Osteoblast (primary cell): ENCODE measurements around the gene SHCBP1L. TPM values are rescaled to one million over a fixed set of nuclear protein-coding genes. Genes with fewer than 3 reads are reported as not detected.

ENCODE experiments used
- DNase-seq: peaks from one replicate; pipeline ENCODE4 v3.0.0; 2011; ENCODE audit warnings: low spot score, mixed read lengths; ENCODE audit not compliant: insufficient read length; ENCODE audit errors: missing footprints
- H2AFZ ChIP-seq: 2 replicates; pipeline ENCODE4 v1.6.0; 2011; ENCODE audit warnings: mild to moderate bottlenecking, low read length
- H3K27ac ChIP-seq: 2 replicates; pipeline ENCODE4 v1.5.1; 2011; ENCODE audit warnings: mild to moderate bottlenecking, low read depth, low read length, moderate library complexity
- H3K27me3 ChIP-seq: 2 replicates; pipeline ENCODE4 v1.6.0; 2012; ENCODE audit warnings: mild to moderate bottlenecking, control low read depth, inconsistent platforms, low read length, moderate library complexity; ENCODE audit not compliant: insufficient read depth
- H3K36me3 ChIP-seq: 2 replicates; pipeline ENCODE4 v1.5.1; 2011; ENCODE audit warnings: mild to moderate bottlenecking, low read length, control low read depth, moderate library complexity; ENCODE audit not compliant: insufficient read depth
- H3K4me1 ChIP-seq: 2 replicates; pipeline ENCODE4 v1.5.1; 2011; ENCODE audit warnings: mild to moderate bottlenecking, low read length, control low read depth, moderate library complexity; ENCODE audit not compliant: insufficient read depth
- H3K4me2 ChIP-seq: 2 replicates; pipeline ENCODE4 v1.6.0; 2011; ENCODE audit warnings: mild to moderate bottlenecking, low read length; ENCODE audit not compliant: insufficient read depth
- H3K4me3 ChIP-seq: fragments of 200-600 bp; sonication (generic); 3 replicates; pipeline ENCODE4 v1.5.1; 2012; ENCODE audit warnings: mild to moderate bottlenecking, low read length, inconsistent platforms; ENCODE audit not compliant: insufficient read depth
- H3K79me2 ChIP-seq: 2 replicates; pipeline ENCODE4 v1.6.0; 2012; ENCODE audit warnings: mild to moderate bottlenecking, low read length, control low read depth, inconsistent platforms; ENCODE audit not compliant: insufficient read depth
- H3K9me3 ChIP-seq: 2 replicates; pipeline ENCODE4 v1.5.1; 2011; ENCODE audit warnings: low read depth, low read length, control low read depth
- H4K20me1 ChIP-seq: 2 replicates; pipeline ENCODE4 v1.6.0; 2012; ENCODE audit warnings: mild to moderate bottlenecking, low read length, control low read depth; ENCODE audit not compliant: insufficient read depth
- CTCF ChIP-seq: IDR thresholded peaks from 2 replicates; pipeline ENCODE4 v1.5.1; 2011; ENCODE audit warnings: mild to moderate bottlenecking, low read depth, low read length, moderate library complexity; ENCODE audit errors: extremely low read depth
- total RNA-seq: library from RNA; depleted of rRNA; stranded (reverse); fragments of >200 nt; gene quantifications from 2 replicates; pipeline ENCODE4 v1.2.3, GENCODE V29; 2012

SHCBP1L gene
- total RNA-seq, 1 donor = not detected

- Histone ChIP-seq H3K4me2 (no peak overlapping the region), H3K79me2 (no peaks in the 10 kb centered on the region), H3K36me3 (peaks cover 28% of the 10 kb centered on the region), H4K20me1 (no peaks in the 10 kb centered on the region), H3K27me3 (no peaks in the 10 kb centered on the region), H3K27ac (no peak overlapping the region), H2AFZ (no peak overlapping the region), H3K4me3 (no peak overlapping the region), H3K4me1 (peaks cover 3% of the 10 kb centered on the region), H3K9me3 (no peaks in the 10 kb centered on the region)
- TF ChIP-seq CTCF = no peak
- no peak for DNase-seq
Measured at GRCh38 chr1:182890927-182891610, 61.9 kb downstream of the SHCBP1L start.

GRCh38 chr1:182889997-182890396, 63.0 kb downstream of the SHCBP1L start:
- H3K4me2 ChIP-seq = no peak overlapping the region
- no peak overlapping the region for H3K27ac ChIP-seq
- no peak for TF ChIP-seq CTCF
- no peaks in the 10 kb centered on the region for H3K9me3 ChIP-seq
- H3K79me2 ChIP-seq = no peaks in the 10 kb centered on the region
- H3K27me3 ChIP-seq = no peaks in the 10 kb centered on the region
- DNase-seq = no peak
- H3K4me1 ChIP-seq = peaks cover 3% of the 10 kb centered on the region
- no peak overlapping the region for H3K4me3 ChIP-seq
- H3K36me3 ChIP-seq = peaks cover 38% of the 10 kb centered on the region
- H2AFZ ChIP-seq = no peak overlapping the region
- peaks cover 6% of the 10 kb centered on the region for H4K20me1 ChIP-seq

- no peaks in the 10 kb centered on the region for H3K9me3 ChIP-seq
- H3K4me1 ChIP-seq = peaks cover 3% of the 10 kb centered on the region
- H3K36me3 ChIP-seq = peaks cover 49% of the 10 kb centered on the region
- H3K79me2 ChIP-seq = no peaks in the 10 kb centered on the region
- no peaks in the 10 kb centered on the region for H3K27me3 ChIP-seq
- H3K4me3 ChIP-seq = no peak overlapping the region
- no peak overlapping the region for H2AFZ ChIP-seq
- no peak for DNase-seq
- no peak overlapping the region for H3K27ac ChIP-seq
- no peak for TF ChIP-seq CTCF
- H3K4me2 ChIP-seq = no peak overlapping the region
- H4K20me1 ChIP-seq = peaks cover 6% of the 10 kb centered on the region
Measured at GRCh38 chr1:182888736-182889531, 64.0 kb downstream of the SHCBP1L start.

GRCh38 chr1:182886985-182887384, 66.0 kb downstream of the SHCBP1L start:
- no peaks in the 10 kb centered on the region for H3K79me2 ChIP-seq
- H3K9me3 ChIP-seq = no peaks in the 10 kb centered on the region

More at GRCh38 chr1:182886985-182887384, 66.0 kb downstream of the SHCBP1L start:
- TF ChIP-seq CTCF = no peak
- Histone ChIP-seq H3K4me1 (peaks cover 3% of the 10 kb centered on the region), H3K36me3 (peaks cover 65% of the 10 kb centered on the region), H3K27ac (no peak overlapping the region), H3K27me3 (no peaks in the 10 kb centered on the region), H2AFZ (no peak overlapping the region), H3K4me2 (no peak overlapping the region), H3K4me3 (no peak overlapping the region), H4K20me1 (peaks cover 6% of the 10 kb centered on the region)
- DNase-seq = no peak
